ENCODE results near the gene COL18A1. TPM values are rescaled to one million over a fixed set of nuclear protein-coding genes. Genes with fewer than 3 reads are reported as not detected.
"Not testable (repeated sequence)": the region's sequence is repeated elsewhere in the genome, so short reads cannot be mapped to it uniquely, and the experiment has no call there.

Gene COL18A1
- total RNA-seq, 1 donor from 2014 or later, result 150 TPM

DNA sequence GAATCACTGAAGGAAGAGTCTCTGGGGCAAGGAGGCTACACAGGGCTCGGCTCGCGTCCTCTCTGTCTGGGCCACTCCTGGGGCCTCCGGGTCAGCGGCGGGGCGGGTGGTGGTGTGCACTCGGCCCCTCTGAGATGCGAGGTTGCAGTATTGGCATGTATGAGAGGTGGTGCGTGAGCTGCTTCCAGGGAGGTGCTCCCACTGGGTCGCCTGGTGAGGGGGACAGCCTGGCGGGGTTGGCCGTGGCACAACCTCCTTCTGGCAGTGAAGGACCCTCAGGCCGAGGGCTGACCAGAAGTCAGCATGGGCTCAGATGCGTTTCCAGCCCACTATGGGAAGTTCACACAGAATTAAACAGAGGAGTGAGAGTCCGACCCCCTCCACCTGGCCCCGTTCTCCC lies 38.5 kb upstream of the COL18A1 start:
- TF ChIP-seq CTCF (conservative IDR thresholded peaks at IDR 0.05), result no peak
- no peak for DNase-seq (ENCODE audit: extremely low spot score, unreplicated experiment)
- Mint-ChIP-seq H3K4me3 (no peak overlapping the region), H3K27me3 (no peaks in the 10 kb centered on the region), H3K27ac (peak overlapping the region; percentile 87), H3K4me1 (ENCODE audit: unreplicated experiment) (peaks cover 37% of the 10 kb centered on the region), H3K9me3 (no peaks in the 10 kb centered on the region), H3K36me3 (no peaks in the 10 kb centered on the region)

GRCh38 chr21:45366931-45367401 lies 38.0 kb upstream of the COL18A1 start:
- peaks cover 36% of the 10 kb centered on the region for H3K4me1 Mint-ChIP-seq (ENCODE audit: unreplicated experiment)
- no peaks in the 10 kb centered on the region for H3K36me3 Mint-ChIP-seq
- H3K4me3 Mint-ChIP-seq, result no peak overlapping the region
- H3K9me3 Mint-ChIP-seq, result no peaks in the 10 kb centered on the region
- DNase-seq (ENCODE audit: extremely low spot score, unreplicated experiment), result no peak
- no peak overlapping the region for H3K27ac Mint-ChIP-seq
- no peaks in the 10 kb centered on the region for H3K27me3 Mint-ChIP-seq
- TF ChIP-seq CTCF (conservative IDR thresholded peaks at IDR 0.05), result no peak

GRCh38 chr21:45367402-45368351 lies 37.3 kb upstream of the COL18A1 start:
- Mint-ChIP-seq H3K36me3 (no peaks in the 10 kb centered on the region), H3K9me3 (no peaks in the 10 kb centered on the region), H3K4me1 (ENCODE audit: unreplicated experiment) (peaks cover 36% of the 10 kb centered on the region), H3K27me3 (no peaks in the 10 kb centered on the region), H3K4me3 (no peak overlapping the region), H3K27ac (peak overlapping the region; percentile 38)
- no peak for TF ChIP-seq CTCF (conservative IDR thresholded peaks at IDR 0.05)
- DNase-seq (ENCODE audit: extremely low spot score, unreplicated experiment), result no peak

DNA sequence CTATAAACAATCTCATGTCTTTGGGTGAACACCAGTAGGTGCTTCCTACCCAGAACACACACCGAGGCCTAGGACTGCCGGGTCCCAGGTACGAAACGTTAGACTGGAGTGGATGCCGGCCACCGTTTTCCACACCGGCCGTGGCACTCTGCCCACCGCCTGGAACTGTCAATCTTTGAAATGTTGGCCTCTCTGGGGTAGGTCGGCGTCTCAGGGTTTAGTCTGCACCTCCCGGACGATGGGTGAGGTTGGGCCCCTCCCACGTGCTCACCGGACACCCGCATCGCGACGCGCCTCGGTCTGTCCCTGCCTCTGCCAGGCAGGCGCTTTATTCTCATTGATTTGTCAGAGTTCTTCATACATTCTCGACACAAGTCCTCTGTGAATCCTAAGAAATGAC lies 35.9 kb upstream of the COL18A1 start:
- not testable (repeated sequence) for H3K36me3 Mint-ChIP-seq; H3K9me3 Mint-ChIP-seq; H3K27me3 Mint-ChIP-seq; H3K4me3 Mint-ChIP-seq; H3K27ac Mint-ChIP-seq; DNase-seq (ENCODE audit: extremely low spot score, unreplicated experiment)
- peaks cover 33% of the 10 kb centered on the region for H3K4me1 Mint-ChIP-seq (ENCODE audit: unreplicated experiment)

DNA sequence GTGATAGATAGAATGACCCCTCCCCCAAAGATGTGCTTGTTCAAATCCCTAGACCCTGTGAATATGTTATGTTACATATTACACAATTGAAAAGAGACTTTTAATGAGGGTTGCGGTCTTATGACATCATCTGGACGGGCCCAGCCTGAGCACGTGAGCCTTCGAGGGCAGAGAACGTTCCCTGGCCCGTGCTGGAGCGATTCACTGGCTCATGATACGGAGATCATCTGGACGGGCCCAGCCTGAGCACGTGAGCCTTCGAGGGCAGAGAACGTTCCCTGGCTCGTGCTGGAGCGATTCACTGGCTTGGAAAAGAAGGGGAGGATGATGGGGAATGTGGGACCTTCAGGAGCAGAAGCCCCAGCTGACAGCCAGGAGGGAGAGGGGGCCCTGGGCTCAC lies 34.4 kb upstream of the COL18A1 start:
- DNase-seq (ENCODE audit: extremely low spot score, unreplicated experiment), result no peak
- H3K4me1 Mint-ChIP-seq (ENCODE audit: unreplicated experiment), result peaks cover 30% of the 10 kb centered on the region
- no peak overlapping the region for H3K4me3 Mint-ChIP-seq
- no peaks in the 10 kb centered on the region for H3K9me3 Mint-ChIP-seq
- H3K36me3 Mint-ChIP-seq, result no peaks in the 10 kb centered on the region
- H3K27me3 Mint-ChIP-seq, result no peaks in the 10 kb centered on the region
- no peak for TF ChIP-seq CTCF (conservative IDR thresholded peaks at IDR 0.05)
- no peak overlapping the region for H3K27ac Mint-ChIP-seq

- Mint-ChIP-seq H3K27ac (no peak overlapping the region), H3K36me3 (no peaks in the 10 kb centered on the region), H3K4me3 (no peak overlapping the region), H3K4me1 (ENCODE audit: unreplicated experiment) (peaks cover 26% of the 10 kb centered on the region), H3K9me3 (no peaks in the 10 kb centered on the region), H3K27me3 (no peaks in the 10 kb centered on the region)
- no peak for DNase-seq (ENCODE audit: extremely low spot score, unreplicated experiment)
- TF ChIP-seq CTCF (conservative IDR thresholded peaks at IDR 0.05), result no peak
These were observed 33.9 kb upstream of the COL18A1 start for GRCh38 chr21:45371081-45371480.
